ENCODE measurements around the gene SH3RF3.

DNA sequence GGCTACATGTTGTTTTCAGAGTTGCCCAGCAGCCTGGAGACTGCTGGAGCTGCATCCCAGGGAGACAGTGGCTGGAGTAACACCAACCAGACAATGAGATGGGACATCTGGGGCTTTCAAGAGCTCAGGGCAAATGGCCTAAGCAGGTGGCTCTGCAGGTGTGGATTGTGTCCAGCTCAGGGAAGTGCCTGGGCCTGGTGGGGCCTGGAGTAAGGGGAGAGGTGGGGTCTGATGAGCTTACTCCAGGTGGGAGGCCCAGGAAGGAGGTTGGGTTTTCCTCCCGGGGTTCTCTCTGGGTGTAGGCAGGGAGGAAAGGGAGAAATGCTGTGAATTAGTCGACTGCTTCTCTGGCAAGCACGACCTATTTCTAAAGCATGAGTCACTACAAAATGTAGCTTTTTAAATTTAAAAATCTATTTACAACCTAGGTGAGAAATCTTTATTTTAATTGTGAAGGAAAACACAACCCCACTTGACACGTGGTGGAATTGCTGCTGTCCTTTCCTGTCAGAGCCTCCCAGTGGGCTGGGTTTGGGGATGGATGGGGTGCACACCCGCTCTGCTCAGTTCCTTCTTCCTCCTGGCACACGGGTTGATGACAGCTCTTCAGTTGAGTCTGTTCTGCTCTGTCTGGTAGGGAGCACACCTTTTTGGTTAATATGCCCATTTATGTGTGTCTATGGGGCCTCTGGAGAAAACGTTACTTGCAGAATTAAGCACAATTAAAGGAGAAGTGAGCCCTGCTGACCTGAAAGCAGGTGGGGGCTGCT, 81.6 kb downstream of the SH3RF3 start:
- no peak for TF ChIP-seq GATA2 (IDR thresholded peaks at IDR 0.05; ENCODE audit: low read depth, low read length)
- TF ChIP-seq GATA3 (IDR thresholded peaks at IDR 0.05; ENCODE audit: low read depth, low read length) = no peak
